Right atrium auricular region (tissue), 2 donors: ENCODE data around the gene BEST1. TPM values are rescaled to one million over a fixed set of nuclear protein-coding genes. Genes with fewer than 3 reads are reported as not detected.

ENCODE experiments used
- DNase-seq: peaks from one replicate; pipeline ENCODE4 v3.0.0-alpha.2; 2019; ENCODE audit warnings: low spot score
- H3K27ac ChIP-seq, 2 donors: fragments of 200-600 bp; sonication (generic); 1 replicate in 1 of 2; 2 replicates in 1 of 2; pipeline ENCODE4 v1.5.1; 2016 to 2019
- H3K27me3 ChIP-seq, 2 donors: fragments of 200-600 bp; sonication (generic); one replicate each; pipeline versions ENCODE4 v1.5.1 to v1.6.0; 2017 to 2019
- H3K36me3 ChIP-seq: fragments of 200-600 bp; sonication (generic); one replicate; pipeline ENCODE4 v1.5.1; 2016
- H3K4me1 ChIP-seq, 2 donors: fragments of 200-600 bp; sonication (generic); one replicate each; pipeline versions ENCODE4 v1.5.1 to v1.6.0; 2017 to 2019
- H3K4me3 ChIP-seq, 2 donors: fragments of 200-600 bp; sonication (generic); 1 replicate in 1 of 2; 2 replicates in 1 of 2; pipeline ENCODE4 v1.5.1; 2017 to 2019; ENCODE audit warnings: mild to moderate bottlenecking in 1 of 2, moderate library complexity in 1 of 2
- H3K9me3 ChIP-seq, 2 donors: fragments of 200-600 bp; sonication (generic); one replicate each; pipeline ENCODE4 v1.5.1; 2019
- total RNA-seq, 2 donors: library from RNA; depleted of rRNA; stranded (reverse); fragments of >200 nt; gene quantifications; one replicate each; pipeline ENCODE4 v1.1.0, GENCODE V29; 2016
- TF ChIP-seq, protein P1 (sequence below), 2 donors: fragments of 200-600 bp; sonication (generic); IDR thresholded peaks; one replicate each; pipeline ENCODE4 v1.5.1; 2019; ENCODE audit warnings: antibody characterized with exemption in 2 of 2

BEST1 gene
- total RNA-seq, 2 donors from 2014 or later: 1.3 to 4.7 TPM

DNA sequence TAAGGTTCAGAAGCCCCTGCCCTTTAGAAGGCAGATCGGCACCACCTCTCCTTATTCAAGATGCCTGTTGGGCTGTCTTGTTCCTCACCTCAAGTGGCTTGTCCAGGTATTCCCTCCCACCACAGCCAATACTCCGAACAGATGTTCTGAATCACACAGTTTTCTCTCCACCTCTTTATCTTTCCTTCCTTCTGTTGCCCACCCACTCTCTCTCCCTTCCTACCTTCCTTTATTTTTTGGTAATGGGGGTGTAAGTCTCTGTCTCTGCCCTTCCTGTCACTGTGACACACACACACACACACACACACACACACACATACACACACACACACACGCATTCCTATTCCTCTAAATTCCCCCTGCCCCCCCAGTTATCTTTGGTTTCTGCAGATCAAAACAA, 8.4 kb downstream of the BEST1 start:
- Histone ChIP-seq H3K27ac (no peak overlapping the region), H3K27me3 (no peaks in the 10 kb centered on the region), H3K4me3 (no peak overlapping the region), H3K9me3 (no peaks in the 10 kb centered on the region), H3K36me3 (peaks cover 18% of the 10 kb centered on the region), H3K4me1 (peaks cover 0 to 57% of the 10 kb centered on the region in 2 donors)
- TF ChIP-seq, protein P1, sequence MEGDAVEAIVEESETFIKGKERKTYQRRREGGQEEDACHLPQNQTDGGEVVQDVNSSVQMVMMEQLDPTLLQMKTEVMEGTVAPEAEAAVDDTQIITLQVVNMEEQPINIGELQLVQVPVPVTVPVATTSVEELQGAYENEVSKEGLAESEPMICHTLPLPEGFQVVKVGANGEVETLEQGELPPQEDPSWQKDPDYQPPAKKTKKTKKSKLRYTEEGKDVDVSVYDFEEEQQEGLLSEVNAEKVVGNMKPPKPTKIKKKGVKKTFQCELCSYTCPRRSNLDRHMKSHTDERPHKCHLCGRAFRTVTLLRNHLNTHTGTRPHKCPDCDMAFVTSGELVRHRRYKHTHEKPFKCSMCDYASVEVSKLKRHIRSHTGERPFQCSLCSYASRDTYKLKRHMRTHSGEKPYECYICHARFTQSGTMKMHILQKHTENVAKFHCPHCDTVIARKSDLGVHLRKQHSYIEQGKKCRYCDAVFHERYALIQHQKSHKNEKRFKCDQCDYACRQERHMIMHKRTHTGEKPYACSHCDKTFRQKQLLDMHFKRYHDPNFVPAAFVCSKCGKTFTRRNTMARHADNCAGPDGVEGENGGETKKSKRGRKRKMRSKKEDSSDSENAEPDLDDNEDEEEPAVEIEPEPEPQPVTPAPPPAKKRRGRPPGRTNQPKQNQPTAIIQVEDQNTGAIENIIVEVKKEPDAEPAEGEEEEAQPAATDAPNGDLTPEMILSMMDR (IDR thresholded peaks at IDR 0.05): no peak
- DNase-seq: peak; percentile 32

GRCh38 chr11:61959114-61959513, 9.0 kb downstream of the BEST1 start:
- TF ChIP-seq, protein P1 (IDR thresholded peaks at IDR 0.05): no peak
- DNase-seq: no peak
- Histone ChIP-seq H3K27ac (no peak overlapping the region), H3K27me3 (no peaks in the 10 kb centered on the region), H3K36me3 (peaks cover 24% of the 10 kb centered on the region), H3K4me3 (no peak overlapping the region), H3K4me1 (peaks cover 0 to 62% of the 10 kb centered on the region in 2 donors), H3K9me3 (no peaks in the 10 kb centered on the region)

GRCh38 chr11:61959678-61960077, 9.5 kb downstream of the BEST1 start:
- Histone ChIP-seq H3K4me3 (no peak overlapping the region), H3K27ac (peak overlapping the region in 1 of 2 donors; percentile 99), H3K36me3 (peaks cover 29% of the 10 kb centered on the region), H3K4me1 (peaks cover 0 to 63% of the 10 kb centered on the region in 2 donors), H3K9me3 (no peaks in the 10 kb centered on the region), H3K27me3 (no peaks in the 10 kb centered on the region)
- TF ChIP-seq, protein P1 (IDR thresholded peaks at IDR 0.05): no peak
- DNase-seq: peak; percentile 56

DNA sequence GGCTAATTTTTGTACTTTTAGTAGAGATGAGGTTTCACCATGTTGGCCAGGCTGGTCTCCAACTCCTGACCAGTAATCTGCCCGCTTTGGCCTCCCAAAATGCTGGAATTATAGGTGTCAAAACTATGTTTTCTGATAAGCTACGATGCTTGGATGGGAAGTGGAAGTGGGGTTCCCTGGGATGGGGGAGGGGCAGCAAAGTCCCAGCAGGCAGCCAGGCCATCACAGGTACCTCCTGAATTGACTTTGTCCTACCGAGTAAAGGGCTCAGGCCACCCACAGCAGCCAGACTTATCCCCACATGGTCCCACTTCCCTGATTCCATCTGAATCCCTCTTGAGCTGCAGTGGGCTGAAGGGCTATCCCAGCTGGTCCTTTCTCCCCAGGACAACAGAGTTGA, 10.4 kb downstream of the BEST1 start:
- Histone ChIP-seq H3K4me1 (peaks cover 0 to 63% of the 10 kb centered on the region in 2 donors), H3K4me3 (no peak overlapping the region), H3K9me3 (no peaks in the 10 kb centered on the region), H3K27ac (peak overlapping the region; percentile 99 to 100), H3K36me3 (peaks cover 38% of the 10 kb centered on the region), H3K27me3 (no peaks in the 10 kb centered on the region)
- peak; percentile 58 for DNase-seq
- TF ChIP-seq, protein P1 (IDR thresholded peaks at IDR 0.05): no peak

- Histone ChIP-seq H3K4me1 (peaks cover 0 to 53% of the 10 kb centered on the region in 2 donors), H3K36me3 (peaks cover 47% of the 10 kb centered on the region), H3K27me3 (no peaks in the 10 kb centered on the region), H3K9me3 (no peaks in the 10 kb centered on the region), H3K27ac (peak overlapping the region; percentile 99 to 100), H3K4me3 (no peak overlapping the region)
- DNase-seq: peak; percentile 90
- TF ChIP-seq, protein P1 (IDR thresholded peaks at IDR 0.05): no peak
Observed at GRCh38 chr11:61961570-61962212, 11.5 kb downstream of the BEST1 start.
